Head of caudate nucleus (tissue), 42 donors: ENCODE data around the gene SMIM35.
"Not testable (repeated sequence)": the region's sequence is repeated elsewhere in the genome, so short reads cannot be mapped to it uniquely, and the experiment has no call there.

Experiments
- DNase-seq, 42 donors: peaks; one replicate each; pipeline versions ENCODE4 v3.0.0 to v3.0.0-alpha.2; 2020 to 2021; ENCODE audit warnings: mixed read lengths in 7 of 42
- intact Hi-C: fragments of 100-400 bp; cut with DNase I; formaldehyde crosslinking; loops from one replicate; pipeline ENCODE4 v1.15.0; 2022

Gene SMIM35

GRCh38 chr11:118064956-118065355, 21.8 kb downstream of the SMIM35 start:
- intact Hi-C loops: no loop called here
- peak in 2 of 42 donors; percentile 9 to 10 for DNase-seq

- intact Hi-C loops: not testable (repeated sequence)
- peak in 2 of 42 donors; percentile 2 to 5 for DNase-seq
Observed at GRCh38 chr11:118062631-118063030, 24.1 kb downstream of the SMIM35 start.

DNA sequence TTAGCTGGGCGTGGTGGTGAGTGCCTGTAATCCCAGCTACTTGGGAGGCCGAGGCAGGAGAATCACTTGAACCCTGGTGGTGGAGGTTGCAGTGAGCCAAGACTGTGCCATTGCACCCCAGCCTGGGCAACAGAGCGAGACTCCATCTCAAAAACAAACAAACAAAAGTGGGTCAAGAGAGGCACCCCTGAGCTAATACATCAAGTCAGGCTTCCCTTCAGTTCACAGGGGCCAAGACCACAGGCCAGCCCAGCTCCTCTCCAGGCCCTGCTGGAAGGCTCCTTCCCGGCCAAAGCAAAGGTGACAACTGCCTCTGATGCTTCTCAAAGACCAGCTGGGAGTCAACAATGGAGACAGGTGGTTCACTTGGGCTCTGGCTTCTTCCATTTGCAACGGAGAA, 24.6 kb downstream of the SMIM35 start:
- DNase-seq: peak in 3 of 42 donors; percentile 1 to 14 (median 13)
- intact Hi-C loops: not testable (repeated sequence)

- intact Hi-C loops: no loop called here
- DNase-seq: peak in 3 of 42 donors; percentile 1 to 15 (median 2)
Observed at GRCh38 chr11:118061586-118062125, 25.1 kb downstream of the SMIM35 start.

DNA sequence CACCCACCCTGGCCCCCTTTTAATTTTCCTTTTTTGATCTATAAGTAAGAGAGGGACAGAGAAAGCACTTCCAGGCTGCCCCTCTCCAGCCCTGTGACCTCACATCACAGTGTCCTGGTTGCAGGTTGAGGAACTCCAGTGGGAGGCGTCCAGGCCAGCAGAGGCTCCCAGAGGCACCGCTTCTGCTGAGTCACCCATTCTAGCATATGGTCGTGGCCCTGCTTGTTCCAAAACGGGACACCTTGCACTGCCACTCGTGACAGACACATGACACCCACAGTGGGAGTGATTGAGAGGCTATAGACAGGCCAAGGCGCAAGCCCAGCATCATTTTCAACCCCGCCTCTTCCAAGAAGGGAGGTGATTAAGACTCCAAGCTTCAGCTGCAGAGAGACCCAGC, 25.9 kb downstream of the SMIM35 start:
- DNase-seq: peak in 18 of 42 donors; percentile 14 to 62 (median 35)
- intact Hi-C loops: no loop called here

- peak in 23 of 42 donors; percentile 11 to 75 (median 34) for DNase-seq
- intact Hi-C loops: no loop called here
Observed at GRCh38 chr11:118060081-118060661, 26.6 kb downstream of the SMIM35 start.

- intact Hi-C loops: no loop called here
- DNase-seq: peak in 40 of 42 donors; percentile 40 to 91 (median 68)
Observed at GRCh38 chr11:118059246-118059940, 27.4 kb downstream of the SMIM35 start.

DNA sequence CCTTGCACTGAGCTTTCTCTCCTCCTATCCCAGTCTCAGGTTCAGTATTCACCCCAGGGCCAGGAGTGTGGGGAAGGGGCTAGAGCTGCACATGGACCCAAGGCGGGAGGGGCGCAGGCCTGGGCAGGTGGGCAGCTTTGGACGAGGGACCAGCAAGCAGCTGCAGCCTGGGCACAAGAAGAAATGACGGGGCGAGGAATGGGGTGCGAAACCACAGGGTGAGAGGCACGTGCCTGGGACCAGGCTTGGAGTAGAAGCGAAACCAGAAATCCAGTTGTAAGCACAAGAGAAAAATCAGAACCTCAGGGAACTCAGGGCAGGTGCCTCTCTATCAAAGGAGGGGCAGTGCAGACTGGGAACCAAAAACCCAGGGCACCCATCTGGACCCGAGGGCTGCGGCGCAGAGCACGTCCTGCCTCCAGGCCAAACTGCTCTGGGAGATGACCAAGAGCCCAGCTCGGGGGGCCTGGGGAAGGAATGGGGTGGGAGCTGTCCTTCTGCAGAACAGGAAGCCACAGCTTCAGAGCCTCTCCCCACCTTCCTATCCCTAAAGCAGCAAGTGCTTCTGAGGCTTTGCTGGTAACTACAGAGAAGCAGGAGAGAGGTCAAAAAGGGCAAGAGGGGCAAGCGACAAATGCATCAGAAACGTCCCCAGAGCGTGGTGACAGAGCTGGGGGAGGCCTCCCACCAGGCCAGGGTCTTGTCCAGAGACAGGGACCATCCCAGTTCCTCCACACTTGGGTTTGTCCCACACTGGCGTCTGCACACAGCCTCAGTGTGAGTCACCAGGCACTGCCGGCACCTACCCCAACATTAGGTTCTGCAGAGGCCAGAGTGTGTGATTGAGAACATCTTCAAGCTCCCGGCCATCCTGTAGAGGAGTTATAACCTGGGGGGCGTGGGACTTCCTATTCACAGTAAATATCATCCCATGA, 28.2 kb downstream of the SMIM35 start:
- peak in 10 of 42 donors; percentile 9 to 57 (median 36) for DNase-seq
- intact Hi-C loops: no loop called here

DNA sequence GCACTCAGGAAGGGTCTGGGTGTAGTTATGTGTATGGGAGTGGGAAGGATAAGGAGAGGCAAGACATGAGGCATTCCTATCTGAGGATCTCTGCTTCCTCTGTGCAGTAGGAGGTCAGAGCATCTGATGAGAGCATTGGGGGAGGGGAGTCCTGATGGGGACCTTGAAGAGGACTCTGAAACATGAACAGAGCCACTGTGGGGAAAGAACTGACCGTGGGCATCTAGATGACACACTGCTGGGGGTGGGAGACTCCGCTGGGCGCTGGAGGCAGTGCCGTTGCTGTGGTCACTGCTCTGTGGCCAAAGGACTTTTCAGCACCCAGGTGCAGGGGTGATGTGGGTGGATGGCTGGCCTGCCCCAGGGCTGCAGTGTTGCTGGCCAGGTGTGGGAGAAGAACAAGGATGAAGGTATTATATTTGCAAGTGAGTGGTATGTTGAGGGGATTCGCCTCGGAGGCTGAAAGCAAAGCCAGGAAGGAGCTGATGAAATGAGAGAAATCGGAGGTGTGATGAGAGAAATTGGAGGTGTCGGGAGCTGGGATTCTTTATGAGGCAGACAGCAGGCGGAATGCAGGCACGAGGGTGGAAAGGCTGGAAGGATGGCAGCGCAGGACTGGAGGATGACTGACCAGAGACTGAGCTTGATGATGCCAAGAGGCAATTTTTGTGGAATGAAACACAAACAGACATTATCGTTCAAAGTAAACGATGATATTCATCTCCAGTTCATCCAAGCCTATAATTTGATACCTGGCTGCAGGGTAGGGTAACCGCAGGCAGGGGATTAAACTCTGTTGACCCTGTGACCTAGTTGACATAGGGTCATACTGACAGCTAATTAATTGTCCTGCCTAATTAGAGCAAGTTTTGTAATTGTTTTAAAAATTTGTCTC, 29.3 kb downstream of the SMIM35 start:
- intact Hi-C loops: no loop called here

GRCh38 chr11:118056806-118057205, 30.0 kb downstream of the SMIM35 start:
- DNase-seq: peak in 5 of 42 donors; percentile 3 to 39 (median 23)
- intact Hi-C loops: no loop called here

More for the DNA sequence above, 29.3 kb downstream of the SMIM35 start:
- peak in 3 of 42 donors; percentile 2 to 42 (median 32) for DNase-seq

DNA sequence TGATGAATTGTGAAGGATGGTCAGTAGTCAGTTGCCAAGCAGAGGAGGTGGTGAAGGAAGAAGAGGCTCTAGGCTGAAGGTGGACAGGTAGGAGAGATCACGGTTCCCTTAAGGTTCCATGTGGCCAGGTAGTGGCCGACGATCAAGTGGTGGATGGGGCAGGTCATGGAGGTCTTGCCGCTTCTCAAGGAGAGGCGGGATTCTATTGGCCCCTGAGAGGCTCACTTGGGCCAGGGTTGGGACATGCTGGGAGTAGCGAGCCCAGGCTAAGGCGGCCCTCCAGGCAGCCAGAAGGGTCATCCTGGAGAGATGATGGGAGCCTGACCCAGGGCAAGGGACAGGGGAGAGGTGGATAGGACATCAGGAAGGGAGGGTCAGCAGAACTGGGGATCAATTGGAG, 30.8 kb downstream of the SMIM35 start:
- peak in 6 of 42 donors; percentile 3 to 32 (median 14) for DNase-seq
- intact Hi-C loops: no loop called here

GRCh38 chr11:118054712-118055640, 31.8 kb downstream of the SMIM35 start:
- intact Hi-C loops: loop anchor here (5.0 kb wide), 1 partner anchor 208 kb away; no protein-coding TSS in a partner anchor
- DNase-seq: peak in 6 of 42 donors; percentile 3 to 41 (median 30)

DNA sequence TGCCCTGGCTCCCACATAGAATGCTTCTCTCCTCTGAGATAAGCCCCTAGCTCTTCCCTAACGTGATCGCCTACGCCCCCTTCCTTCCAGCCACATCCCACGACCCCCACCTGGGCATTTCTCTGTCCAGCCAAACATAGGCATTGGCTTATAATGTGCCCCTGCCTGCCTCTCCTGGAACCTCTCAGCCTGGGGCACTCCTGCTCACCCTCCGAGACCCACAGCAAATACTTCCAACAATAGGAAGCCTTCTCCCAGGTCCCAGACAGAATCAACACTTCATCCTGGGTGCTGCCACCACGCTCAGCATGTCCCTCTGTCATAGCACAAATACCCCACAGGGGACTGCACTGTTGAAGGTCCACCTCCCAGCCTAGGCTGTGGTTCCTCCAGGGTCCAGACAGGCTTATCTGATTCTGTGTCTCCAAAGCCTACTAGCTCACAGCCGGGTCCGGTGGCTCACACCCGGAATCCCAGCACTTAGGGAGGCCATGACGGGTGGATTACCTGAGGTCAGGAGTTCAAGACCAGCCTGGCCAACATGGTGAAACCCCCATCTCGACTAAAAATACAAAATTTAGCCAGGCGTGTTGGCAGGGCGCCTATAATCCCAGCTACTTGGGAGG, 34.1 kb downstream of the SMIM35 start:
- intact Hi-C loops: loop anchor here (5.0 kb wide), 1 partner anchor 205 kb away; no protein-coding TSS in a partner anchor
- peak in 3 of 42 donors; percentile 18 to 33 (median 28) for DNase-seq

DNA sequence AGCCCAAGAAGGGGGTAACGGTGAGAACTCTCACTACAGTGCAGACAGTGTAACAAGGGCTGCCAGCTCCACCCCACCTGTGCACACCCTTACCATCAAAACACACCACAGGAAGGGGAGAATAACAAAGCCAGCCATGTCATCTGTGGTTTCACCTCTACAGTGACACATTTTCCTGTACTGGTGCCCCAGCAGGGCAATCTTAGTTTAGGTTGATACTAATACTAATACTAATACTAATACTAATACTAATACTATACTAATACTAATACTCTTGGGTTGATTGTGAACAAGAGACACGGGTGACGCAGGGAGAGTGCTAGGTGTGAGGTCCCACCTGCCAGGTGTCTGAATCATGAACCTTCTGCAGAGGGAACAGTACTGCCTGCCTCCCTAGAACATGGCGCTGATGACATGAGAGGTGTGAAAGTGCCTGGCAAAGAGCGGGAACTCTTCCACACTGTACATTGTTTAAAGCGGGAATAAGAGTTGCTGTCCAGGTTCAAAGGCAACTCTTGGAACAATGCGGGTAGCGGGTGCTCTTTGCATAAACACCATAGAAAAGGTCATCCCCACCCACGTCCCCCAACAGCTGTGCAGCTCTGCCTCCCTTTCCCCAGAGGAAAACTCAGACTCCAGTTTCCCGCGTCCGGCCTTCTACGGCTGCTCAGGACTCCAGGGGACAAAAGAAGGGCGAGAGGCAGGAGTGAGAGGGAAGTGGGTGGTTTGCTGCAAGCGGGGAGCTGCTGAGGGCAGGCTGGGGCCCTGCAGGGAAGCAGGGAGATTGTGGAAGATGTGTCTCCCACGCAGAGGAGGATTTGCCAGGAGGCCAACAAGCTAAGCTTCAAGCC, 34.9 kb downstream of the SMIM35 start:
- intact Hi-C loops: loop anchor here (5.0 kb wide), 1 partner anchor 205 kb away; no protein-coding TSS in a partner anchor
- peak in 3 of 42 donors; percentile 21 to 41 (median 32) for DNase-seq

GRCh38 chr11:118051136-118051610, 35.6 kb downstream of the SMIM35 start:
- intact Hi-C loops: loop anchor here (5.0 kb wide), 1 partner anchor 204 kb away; no protein-coding TSS in a partner anchor
- DNase-seq: peak in 3 of 42 donors; percentile 9 to 14 (median 11)
